Smooth muscle cell (in vitro differentiated cells): Measurements from ENCODE around the gene HEBP1. TPM values are rescaled to one million over a fixed set of nuclear protein-coding genes. Genes with fewer than 3 reads are reported as not detected.
A peak's percentile ranks its signal among the peaks of the same experiment; 100 is the strongest.

ENCODE experiments used
- DNase-seq: peaks from one replicate; lab custom pipeline; 2025; ENCODE audit not compliant: unreplicated experiment; lab: John Stamatoyannopoulos, UW
- H2AFZ ChIP-seq: fragments of 200-600 bp; sonication (generic); 2 replicates; pipeline ENCODE4 v1.6.0; 2016; ENCODE audit warnings: antibody characterized with exemption, low read depth, mild to moderate bottlenecking
- H3F3A ChIP-seq: fragments of 200-600 bp; sonication (generic); 2 replicates; pipeline ENCODE4 v1.6.0; 2017; ENCODE audit warnings: antibody characterized with exemption, low read depth
- H3K27ac ChIP-seq: fragments of 200-600 bp; sonication (generic); 2 replicates; pipeline ENCODE4 v1.5.1; 2016; ENCODE audit warnings: low read depth, mild to moderate bottlenecking
- H3K27me3 ChIP-seq: fragments of 200-600 bp; sonication (generic); 2 replicates; pipeline ENCODE4 v1.6.1; 2016; ENCODE audit warnings: low read depth, mild to moderate bottlenecking
- H3K36me3 ChIP-seq: fragments of 200-600 bp; sonication (generic); 2 replicates; pipeline ENCODE4 v1.5.1; 2016; ENCODE audit warnings: low read depth
- H3K4me1 ChIP-seq: fragments of 200-600 bp; sonication (generic); 2 replicates; pipeline ENCODE4 v1.5.1; 2016; ENCODE audit warnings: low read depth
- H3K4me2 ChIP-seq: fragments of 200-600 bp; sonication (generic); 2 replicates; pipeline ENCODE4 v1.6.0; 2016; ENCODE audit warnings: mild to moderate bottlenecking
- H3K4me3 ChIP-seq: fragments of 200-600 bp; sonication (generic); 2 replicates; pipeline ENCODE4 v1.5.1; 2016; ENCODE audit warnings: mild to moderate bottlenecking
- H3K79me2 ChIP-seq: fragments of 200-600 bp; sonication (generic); 2 replicates; pipeline ENCODE4 v1.6.0; 2016; ENCODE audit warnings: low read depth, mild to moderate bottlenecking
- H3K9ac ChIP-seq: fragments of 200-600 bp; sonication (generic); 2 replicates; pipeline ENCODE4 v1.6.0; 2016; ENCODE audit warnings: low read depth
- H3K9me3 ChIP-seq: fragments of 200-600 bp; sonication (generic); replicated peaks from 2 replicates; pipeline ENCODE4 v1.5.1; 2016; ENCODE audit warnings: low read depth
- H4K20me1 ChIP-seq: fragments of 200-600 bp; sonication (generic); 2 replicates; pipeline ENCODE4 v1.6.0; 2016; ENCODE audit warnings: low read depth
- CTCF ChIP-seq: fragments of 200-600 bp; sonication (generic); IDR thresholded peaks from 2 replicates; pipeline ENCODE4 v1.5.1; 2017; ENCODE audit warnings: borderline replicate concordance, mild to moderate bottlenecking, antibody characterized with exemption; ENCODE audit not compliant: insufficient read depth, poor library complexity, severe bottlenecking
- WGBS: methylation state at CpG from one replicate; pipeline ENCODE4 v1.1.7; 2016; ENCODE audit warnings: low lambda C conversion rate; 5-methylcytosine and 5-hydroxymethylcytosine counted together
- polyA plus RNA-seq: library from polyadenylated mRNA; unstranded; fragments of >200 nt; fragmentation: Nextera tagmentation; extraction: Ambion mirVana; gene quantifications from 2 replicates; pipeline ENCODE4 v1.2.1, GENCODE V29; 2016
- total RNA-seq: library from RNA; depleted of rRNA; stranded (reverse); fragments of >200 nt; gene quantifications from 2 replicates; pipeline ENCODE4 v1.2.3, GENCODE V29; 2014

Gene HEBP1
- total and polyA plus RNA-seq, 2 experiments from 2014 or later, result 16.1 to 55.8 TPM

GRCh38 chr12:12986775-12987331 lies 13.2 kb downstream of the HEBP1 start:
- Histone ChIP-seq H3K27ac (no peak overlapping the region), H3K4me2 (no peak overlapping the region), H3K9ac (no peak overlapping the region), H4K20me1 (no peaks in the 10 kb centered on the region), H3F3A (peaks cover 9% of the 10 kb centered on the region), H3K36me3 (peaks cover 10% of the 10 kb centered on the region), H2AFZ (no peak overlapping the region), H3K4me1 (peaks cover 12% of the 10 kb centered on the region), H3K79me2 (peaks cover 7% of the 10 kb centered on the region), H3K9me3 (no peaks in the 10 kb centered on the region), H3K27me3 (no peaks in the 10 kb centered on the region), H3K4me3 (no peak overlapping the region)
- no peak for TF ChIP-seq CTCF
- WGBS, result 88% methylated on average over 10 of the region's 10 CpGs
- no peak for DNase-seq

GRCh38 chr12:12985817-12986408 lies 14.2 kb downstream of the HEBP1 start:
- no peaks in the 10 kb centered on the region for H3K9me3 ChIP-seq
- H3K4me3 ChIP-seq, result no peak overlapping the region
- peaks cover 10% of the 10 kb centered on the region for H3K36me3 ChIP-seq
- H4K20me1 ChIP-seq, result no peaks in the 10 kb centered on the region
- H3K27me3 ChIP-seq, result no peaks in the 10 kb centered on the region
- peaks cover 2% of the 10 kb centered on the region for H3K4me1 ChIP-seq
- TF ChIP-seq CTCF, result peak; percentile 37
- no peak for DNase-seq
- WGBS, result 80% methylated on average over 4 of the region's 4 CpGs
- peaks cover 2% of the 10 kb centered on the region for H3F3A ChIP-seq
- H3K9ac ChIP-seq, result no peak overlapping the region
- H3K27ac ChIP-seq, result no peak overlapping the region
- H3K4me2 ChIP-seq, result no peak overlapping the region
- H2AFZ ChIP-seq, result no peak overlapping the region
- peaks cover 7% of the 10 kb centered on the region for H3K79me2 ChIP-seq

GRCh38 chr12:12984149-12984548 lies 15.9 kb downstream of the HEBP1 start:
- Histone ChIP-seq H3K79me2 (no peaks in the 10 kb centered on the region), H4K20me1 (no peaks in the 10 kb centered on the region), H3K9me3 (no peaks in the 10 kb centered on the region), H3K36me3 (peaks cover 10% of the 10 kb centered on the region), H3K4me3 (no peak overlapping the region), H3K9ac (no peak overlapping the region), H3K27ac (no peak overlapping the region), H3K4me2 (no peak overlapping the region), H3K27me3 (no peaks in the 10 kb centered on the region), H3K4me1 (no peaks in the 10 kb centered on the region), H3F3A (peaks cover 11% of the 10 kb centered on the region), H2AFZ (no peak overlapping the region)
- no peak for DNase-seq
- WGBS, result 95% methylated on average over 5 of the region's 5 CpGs
- no peak for TF ChIP-seq CTCF

GRCh38 chr12:12983420-12984035 lies 16.5 kb downstream of the HEBP1 start:
- Histone ChIP-seq H3K9me3 (no peaks in the 10 kb centered on the region), H4K20me1 (no peaks in the 10 kb centered on the region), H3K9ac (no peak overlapping the region), H3K27me3 (no peaks in the 10 kb centered on the region), H3K79me2 (no peaks in the 10 kb centered on the region), H3K4me1 (no peaks in the 10 kb centered on the region), H3K27ac (no peak overlapping the region), H3K4me2 (no peak overlapping the region), H3F3A (peaks cover 11% of the 10 kb centered on the region), H3K4me3 (no peak overlapping the region), H2AFZ (no peak overlapping the region), H3K36me3 (peaks cover 10% of the 10 kb centered on the region)
- TF ChIP-seq CTCF, result peak; percentile 57
- no peak for DNase-seq
- WGBS, result 54% methylated on average over 9 of the region's 9 CpGs
